A549 treated with ZK216348 at 1 μM for 4 hours (cell line): ENCODE results near the gene SLC25A27. TPM values are rescaled to one million over a fixed set of nuclear protein-coding genes. Genes with fewer than 3 reads are reported as not detected.

Experiments used
- total RNA-seq: library from RNA; stranded (reverse); fragments of 200-300 nt; extraction: Qiagen RNA extraction; gene quantifications from 5 replicates; pipeline ENCODE4 v1.2.3, GENCODE V29; 2022; ENCODE audit warnings: low read depth

Gene SLC25A27, protein sequence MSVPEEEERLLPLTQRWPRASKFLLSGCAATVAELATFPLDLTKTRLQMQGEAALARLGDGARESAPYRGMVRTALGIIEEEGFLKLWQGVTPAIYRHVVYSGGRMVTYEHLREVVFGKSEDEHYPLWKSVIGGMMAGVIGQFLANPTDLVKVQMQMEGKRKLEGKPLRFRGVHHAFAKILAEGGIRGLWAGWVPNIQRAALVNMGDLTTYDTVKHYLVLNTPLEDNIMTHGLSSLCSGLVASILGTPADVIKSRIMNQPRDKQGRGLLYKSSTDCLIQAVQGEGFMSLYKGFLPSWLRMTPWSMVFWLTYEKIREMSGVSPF
- total RNA-seq, result 0.40 to 0.98 TPM (median 0.57 TPM) in 5 replicates

GRCh38 chr6:46652603-46653438, at the start of gene SLC25A27, which contains the start of gene CYP39A1:
Gene SLC25A27 (plus strand): TSS chr6:46652975. CDS start chr6:46653193, 218 bp downstream.
Gene CYP39A1 (minus strand): TSS chr6:46652818. CDS start chr6:46652582, 236 bp downstream.

DNA sequence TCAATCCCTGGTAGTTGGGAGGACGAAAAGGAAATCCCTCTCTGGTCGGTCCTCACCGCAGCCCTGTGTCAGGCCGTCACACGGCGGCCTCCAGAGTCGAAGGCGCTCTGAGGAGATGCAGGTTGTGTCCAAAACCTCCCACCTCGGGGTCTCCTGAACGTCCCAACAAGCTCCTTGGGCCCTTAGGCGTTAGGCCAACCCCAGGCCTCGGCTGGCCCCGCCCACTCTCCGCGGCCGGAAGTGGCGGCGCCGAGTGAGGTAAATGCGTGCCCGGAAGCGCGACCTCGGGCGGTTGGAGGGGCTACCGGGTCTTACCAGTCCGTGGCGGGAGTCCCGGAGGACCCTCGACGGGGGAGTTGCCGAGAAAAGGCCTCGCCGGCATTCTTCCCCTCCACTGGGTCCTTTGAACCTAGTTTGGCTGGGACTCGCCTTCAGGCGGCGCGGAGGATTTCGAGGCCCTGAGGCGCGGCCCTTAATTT, 34.9 kb downstream of the SLC25A27 start, which contains the start of gene TDRD6:
Gene TDRD6 (plus strand): TSS at position 267 of the 479 bp plus-strand sequence. CDS start 244 bp downstream, outside the sequence.

Other genes starting within 250 kb of the SLC25A27 start
- not detected in 5 replicates for gene RCAN2, start 161.5 kb upstream of the SLC25A27 start, total RNA-seq
- gene CYP39A1, start 157 bp upstream of the SLC25A27 start, total RNA-seq, result 0.08 to 0.13 TPM in 2 of 5 replicates, not detected in the others
- not detected in 5 replicates for gene TDRD6, start 34.9 kb downstream of the SLC25A27 start, total RNA-seq
- gene PLA2G7, start 82.4 kb downstream of the SLC25A27 start, total RNA-seq, result not detected in 5 replicates
- not detected in 5 replicates for gene ANKRD66, start 94.0 kb downstream of the SLC25A27 start, total RNA-seq
- not detected in 5 replicates for gene MEP1A, start 140.4 kb downstream of the SLC25A27 start, total RNA-seq